ENCODE data around the gene TXNRD2.

The TXNRD2 gene

GRCh38 chr22:19862619-19863246, 78.9 kb downstream of the TXNRD2 start:
- in situ Hi-C loops (cut with HindIII; ENCODE audit: low sequenced_read_pairs) = no loop called here
- no peak overlapping the region for H3K4me3 ChIP-seq (ENCODE audit: low read depth, low read length)
- DNase-seq (ENCODE audit: low read depth) = no peak
- TF ChIP-seq CTCF (IDR thresholded peaks at IDR 0.05; ENCODE audit: low read depth, low read length, missing control alignments) = no peak

- H3K4me3 ChIP-seq (ENCODE audit: low read depth, low read length) = no peak overlapping the region
- in situ Hi-C loops (cut with HindIII; ENCODE audit: low sequenced_read_pairs) = no loop called here
- TF ChIP-seq CTCF (IDR thresholded peaks at IDR 0.05; ENCODE audit: low read depth, low read length, missing control alignments) = no peak
- DNase-seq (ENCODE audit: low read depth) = no peak
Observed at GRCh38 chr22:19859861-19860510, 81.6 kb downstream of the TXNRD2 start.

GRCh38 chr22:19857382-19857781, 84.2 kb downstream of the TXNRD2 start:
- in situ Hi-C loops (cut with HindIII; ENCODE audit: low sequenced_read_pairs) = no loop called here
- no peak for DNase-seq (ENCODE audit: low read depth)
- no peak for TF ChIP-seq CTCF (IDR thresholded peaks at IDR 0.05; ENCODE audit: low read depth, low read length, missing control alignments)
- no peak overlapping the region for H3K4me3 ChIP-seq (ENCODE audit: low read depth, low read length)

- in situ Hi-C loops (cut with HindIII; ENCODE audit: low sequenced_read_pairs) = no loop called here
- no peak for DNase-seq (ENCODE audit: low read depth)
- TF ChIP-seq CTCF (IDR thresholded peaks at IDR 0.05; ENCODE audit: low read depth, low read length, missing control alignments) = no peak
- peak overlapping the region; percentile 91 for H3K4me3 ChIP-seq (ENCODE audit: low read depth, low read length)
Observed at GRCh38 chr22:19855504-19856409, 85.9 kb downstream of the TXNRD2 start.

- in situ Hi-C loops (cut with HindIII; ENCODE audit: low sequenced_read_pairs) = no loop called here
- H3K4me3 ChIP-seq (ENCODE audit: low read depth, low read length) = peak within 1 kb of the TSS; percentile 91
- peak; percentile 6 for TF ChIP-seq CTCF (IDR thresholded peaks at IDR 0.05; ENCODE audit: low read depth, low read length, missing control alignments)
- peak; percentile 91 for DNase-seq (ENCODE audit: low read depth)
Observed at GRCh38 chr22:19854778-19855503, 86.7 kb downstream of the TXNRD2 start, which contains the start of the genes GNB1L and RTL10. GNB1L (minus strand) TSS chr22:19854874; CDS start chr22:19821355, 33,519 bp downstream. RTL10 (minus strand) TSS chr22:19854874; CDS start chr22:19852261, 2,613 bp downstream.
